A673 (cell line): ENCODE measurements around the gene OTC. TPM values are rescaled to one million over a fixed set of nuclear protein-coding genes. Genes with fewer than 3 reads are reported as not detected.

Source experiments
- BruUV-seq: library from RNA; stranded (reverse); fragments of 400-500 nt; replicated peaks from 2 replicates; lab custom pipeline; 2021; lab: Mats Ljungman, UMichigan
- CTCF ChIA-PET: fragments of 300-600 bp; sonication (Branson Sonifier 250); formaldehyde crosslinking; loops from one replicate; lab custom pipeline; 2022; ENCODE audit warnings: antibody characterized with exemption; lab: Charles Lee
- POLR2A ChIA-PET: fragments of 300-600 bp; sonication (Branson Sonifier 250); formaldehyde crosslinking; loops from one replicate; lab custom pipeline; 2022; ENCODE audit warnings: antibody characterized with exemption; ENCODE audit not compliant: low non-redundant PET; lab: Charles Lee
- DNase-seq: peaks from one replicate; pipeline ENCODE4 v3.0.0-alpha.2; 2015; ENCODE audit warnings: low spot score
- H3K27ac ChIP-seq: fragments of 200-600 bp; sonication (generic); 2 replicates; pipeline ENCODE4 v1.5.1; 2016; ENCODE audit warnings: mixed run types, low read depth, mild to moderate bottlenecking, mixed read lengths, antibody characterized with exemption, low read length; ENCODE audit not compliant: poor library complexity, severe bottlenecking
- H3K27me3 ChIP-seq: fragments of 200-600 bp; sonication (generic); replicated peaks from 2 replicates; pipeline ENCODE4 v1.6.1; 2017; ENCODE audit warnings: mixed run types, low read depth, mild to moderate bottlenecking, mixed read lengths, antibody characterized with exemption, low read length; ENCODE audit not compliant: insufficient read depth, poor library complexity
- H3K36me3 ChIP-seq: fragments of 200-600 bp; sonication (generic); 2 replicates; pipeline ENCODE4 v1.6.1; 2016; ENCODE audit warnings: mixed run types, mild to moderate bottlenecking, mixed read lengths, antibody characterized with exemption, low read length; ENCODE audit not compliant: insufficient read depth, poor library complexity, severe bottlenecking
- H3K4me1 ChIP-seq: fragments of 200-600 bp; sonication (generic); 2 replicates; pipeline ENCODE4 v1.6.1; 2017; ENCODE audit warnings: mixed run types, mild to moderate bottlenecking, mixed read lengths, antibody characterized with exemption, low read length; ENCODE audit not compliant: insufficient read depth, poor library complexity, severe bottlenecking
- H3K4me3 ChIP-seq: fragments of 200-600 bp; sonication (generic); 2 replicates; pipeline ENCODE4 v1.5.1; 2016; ENCODE audit warnings: low read depth, mixed run types, mild to moderate bottlenecking, mixed read lengths, low read length; ENCODE audit not compliant: poor library complexity, severe bottlenecking
- H3K9me3 ChIP-seq: fragments of 200-600 bp; sonication (generic); 2 replicates; pipeline ENCODE4 v1.6.1; 2016; ENCODE audit warnings: mixed run types, low read depth, mild to moderate bottlenecking, mixed read lengths, antibody characterized with exemption, low read length; ENCODE audit not compliant: poor library complexity, severe bottlenecking
- EZH2 ChIP-seq: fragments of 200-600 bp; sonication (generic); IDR thresholded peaks from 2 replicates; pipeline ENCODE4 v1.6.1; 2017; ENCODE audit warnings: borderline replicate concordance, low read depth, mild to moderate bottlenecking, mixed read lengths, antibody characterized with exemption, low read length; ENCODE audit not compliant: poor library complexity, severe bottlenecking
- intact Hi-C: fragments of 100-400 bp; cut with micrococcal nuclease; formaldehyde crosslinking; loops from one replicate; pipeline ENCODE4 v1.10.0; 2022; ENCODE audit not compliant: unreplicated experiment
- total RNA-seq: library from RNA; stranded (reverse); gene quantifications from 2 replicates; pipeline ENCODE4 v1.2.3, GENCODE V29; 2021
- TF ChIP-seq, protein P1 (sequence below): fragments of 300-800, 200-600 bp; sonication (generic); conservative IDR thresholded peaks from 2 replicates; pipeline ENCODE4 v1.5.1; 2017; ENCODE audit warnings: low read depth, mild to moderate bottlenecking, antibody characterized with exemption, low read length, moderate library complexity, mixed read lengths

OTC gene
- total RNA-seq, 1 experiment from 2014 or later = not detected

- Histone ChIP-seq H3K4me1 (no peaks in the 10 kb centered on the region), H3K36me3 (no peaks in the 10 kb centered on the region), H3K27me3 (no peaks in the 10 kb centered on the region), H3K4me3 (no peak overlapping the region), H3K27ac (no peak overlapping the region), H3K9me3 (no peaks in the 10 kb centered on the region)
- no TSS peak for BruUV-seq
- no peak for TF ChIP-seq EZH2
- TF ChIP-seq, protein P1, sequence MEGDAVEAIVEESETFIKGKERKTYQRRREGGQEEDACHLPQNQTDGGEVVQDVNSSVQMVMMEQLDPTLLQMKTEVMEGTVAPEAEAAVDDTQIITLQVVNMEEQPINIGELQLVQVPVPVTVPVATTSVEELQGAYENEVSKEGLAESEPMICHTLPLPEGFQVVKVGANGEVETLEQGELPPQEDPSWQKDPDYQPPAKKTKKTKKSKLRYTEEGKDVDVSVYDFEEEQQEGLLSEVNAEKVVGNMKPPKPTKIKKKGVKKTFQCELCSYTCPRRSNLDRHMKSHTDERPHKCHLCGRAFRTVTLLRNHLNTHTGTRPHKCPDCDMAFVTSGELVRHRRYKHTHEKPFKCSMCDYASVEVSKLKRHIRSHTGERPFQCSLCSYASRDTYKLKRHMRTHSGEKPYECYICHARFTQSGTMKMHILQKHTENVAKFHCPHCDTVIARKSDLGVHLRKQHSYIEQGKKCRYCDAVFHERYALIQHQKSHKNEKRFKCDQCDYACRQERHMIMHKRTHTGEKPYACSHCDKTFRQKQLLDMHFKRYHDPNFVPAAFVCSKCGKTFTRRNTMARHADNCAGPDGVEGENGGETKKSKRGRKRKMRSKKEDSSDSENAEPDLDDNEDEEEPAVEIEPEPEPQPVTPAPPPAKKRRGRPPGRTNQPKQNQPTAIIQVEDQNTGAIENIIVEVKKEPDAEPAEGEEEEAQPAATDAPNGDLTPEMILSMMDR = no peak
- CTCF ChIA-PET = no interaction called here
- DNase-seq = no peak
- intact Hi-C loops = no loop called here
- POLR2A ChIA-PET = no interaction called here
Observed at GRCh38 chrX:38435130-38435529, 82.7 kb downstream of the OTC start.

GRCh38 chrX:38437093-38437492 lies 84.7 kb downstream of the OTC start:
- Histone ChIP-seq H3K36me3 (no peaks in the 10 kb centered on the region), H3K27ac (no peak overlapping the region), H3K9me3 (no peaks in the 10 kb centered on the region), H3K4me3 (no peak overlapping the region), H3K27me3 (no peaks in the 10 kb centered on the region), H3K4me1 (no peaks in the 10 kb centered on the region)
- CTCF ChIA-PET = interaction anchor here (1.4 kb wide), 1 partner anchor 217 kb away, joined by 3 read pairs; no protein-coding TSS in a partner anchor
- POLR2A ChIA-PET = no interaction called here
- TF ChIP-seq, protein P1 = no peak
- no peak for TF ChIP-seq EZH2
- BruUV-seq = no TSS peak
- intact Hi-C loops = no loop called here
- DNase-seq = no peak

DNA sequence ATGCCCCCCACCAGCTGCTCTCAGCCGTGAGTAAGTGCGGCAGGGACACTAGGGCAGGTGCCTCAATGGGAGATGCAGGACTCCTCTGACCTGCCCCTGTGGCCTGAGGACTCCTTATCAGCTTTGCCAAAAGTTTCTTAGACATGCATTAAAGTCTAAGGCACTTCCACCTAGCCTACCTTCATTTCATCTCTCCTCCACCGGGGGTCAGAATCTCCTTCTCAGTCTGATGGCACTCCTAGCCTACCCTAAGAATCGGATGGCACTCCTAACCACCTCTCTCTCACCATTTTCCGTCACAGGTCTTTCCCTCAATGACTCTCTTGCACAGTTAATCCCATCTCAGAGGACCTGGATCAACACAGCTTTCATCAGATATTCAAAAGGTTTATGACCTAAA lies 85.9 kb downstream of the OTC start:
- ChIA-PET CTCF (no interaction called here), POLR2A (no interaction called here)
- no peak overlapping the region for H3K4me3 ChIP-seq
- no peak for DNase-seq
- H3K36me3 ChIP-seq = no peaks in the 10 kb centered on the region
- H3K27ac ChIP-seq = no peak overlapping the region
- no peaks in the 10 kb centered on the region for H3K27me3 ChIP-seq
- no peaks in the 10 kb centered on the region for H3K9me3 ChIP-seq
- BruUV-seq = no TSS peak
- intact Hi-C loops = no loop called here
- no peaks in the 10 kb centered on the region for H3K4me1 ChIP-seq
- TF ChIP-seq, protein P1 = no peak
- no peak for TF ChIP-seq EZH2
